Mesenchymal stem cell (in vitro differentiated cells and primary cell): Measurements from ENCODE around the gene RBM34. TPM values are rescaled to one million over a fixed set of nuclear protein-coding genes. Genes with fewer than 3 reads are reported as not detected.

Source experiments
- DNase-seq: peaks from one replicate; pipeline ENCODE4 v3.0.0-alpha.2; 2013
- H2AFZ ChIP-seq: one replicate; pipeline ENCODE4 v1.6.1; 2013; ENCODE audit warnings: low read depth, mild to moderate bottlenecking, control low read depth, inconsistent platforms, low read length, moderate library complexity
- H2AK5ac ChIP-seq: 2 replicates; pipeline ENCODE4 v1.6.1; 2013; ENCODE audit warnings: low read length, moderate library complexity, mild to moderate bottlenecking, inconsistent platforms; ENCODE audit not compliant: severe bottlenecking
- H2BK120ac ChIP-seq: one replicate; pipeline ENCODE4 v1.6.1; 2013; ENCODE audit warnings: low read depth, mild to moderate bottlenecking, inconsistent platforms, low read length, moderate library complexity
- H2BK12ac ChIP-seq, 2 experiments: one replicate each; pipeline ENCODE4 v1.6.1; 2013; ENCODE audit warnings: inconsistent platforms in 2 of 2, low read length in 2 of 2, mild to moderate bottlenecking in 2 of 2, moderate library complexity in 2 of 2, control low read depth in 1 of 2
- H2BK15ac ChIP-seq: one replicate; pipeline ENCODE4 v1.6.1; 2013; ENCODE audit warnings: mild to moderate bottlenecking, low read depth, inconsistent platforms; ENCODE audit not compliant: poor library complexity, severe bottlenecking
- H2BK5ac ChIP-seq: 2 replicates; pipeline ENCODE4 v1.6.1; 2013; ENCODE audit warnings: low read depth, mild to moderate bottlenecking, low read length, control low read depth, inconsistent platforms; ENCODE audit not compliant: poor library complexity, severe bottlenecking
- H3K14ac ChIP-seq, 2 experiments: one replicate each; pipeline ENCODE4 v1.6.1; 2013; ENCODE audit warnings: inconsistent platforms in 2 of 2, low read length in 2 of 2, control low read depth in 1 of 2, mild to moderate bottlenecking in 1 of 2, moderate library complexity in 1 of 2
- H3K18ac ChIP-seq, 2 experiments: one replicate each; pipeline ENCODE4 v1.6.1; 2013; ENCODE audit warnings: inconsistent platforms in 2 of 2, low read length in 2 of 2, control low read depth in 1 of 2, low read depth in 1 of 2, mild to moderate bottlenecking in 1 of 2
- H3K23ac ChIP-seq, 2 experiments: one replicate each; pipeline ENCODE4 v1.6.1; 2013; ENCODE audit warnings: inconsistent platforms in 2 of 2, low read length in 2 of 2, mild to moderate bottlenecking in 2 of 2, moderate library complexity in 2 of 2, control low read depth in 1 of 2
- H3K27ac ChIP-seq: 2 replicates; pipeline ENCODE4 v1.5.1; 2013; ENCODE audit warnings: mild to moderate bottlenecking, moderate library complexity, low read length, control low read depth, inconsistent platforms; ENCODE audit not compliant: poor library complexity, severe bottlenecking
- H3K27me3 ChIP-seq, 2 experiments: 2 replicates each; pipeline versions ENCODE4 v1.6.1 to v1.7.0; 2013; ENCODE audit warnings: low read length in 2 of 2, mild to moderate bottlenecking in 2 of 2, moderate library complexity in 2 of 2, control low read depth in 1 of 2, inconsistent platforms in 1 of 2; ENCODE audit not compliant: control insufficient read depth in 1 of 2, insufficient read depth in 1 of 2
- H3K36me3 ChIP-seq, 2 experiments: 2 replicates each; pipeline versions ENCODE4 v1.6.1 to v1.7.0; 2013; ENCODE audit warnings: low read length in 2 of 2, control low read depth in 1 of 2, inconsistent platforms in 1 of 2, low read depth in 1 of 2, mild to moderate bottlenecking in 1 of 2; ENCODE audit not compliant: insufficient read depth in 2 of 2, control insufficient read depth in 1 of 2
- H3K4ac ChIP-seq, 2 experiments: one replicate each; pipeline ENCODE4 v1.6.1; 2013; ENCODE audit warnings: inconsistent platforms in 2 of 2, low read length in 2 of 2, mild to moderate bottlenecking in 2 of 2, moderate library complexity in 2 of 2, control low read depth in 1 of 2, low read depth in 1 of 2
- H3K4me1 ChIP-seq: 2 replicates; pipeline ENCODE4 v1.6.1; 2013; ENCODE audit warnings: low read depth, low read length, control low read depth; ENCODE audit not compliant: control insufficient read depth, insufficient read depth
- H3K4me2 ChIP-seq: 2 replicates; pipeline ENCODE4 v1.6.1; 2013; ENCODE audit warnings: low read length, mild to moderate bottlenecking, inconsistent platforms; ENCODE audit not compliant: poor library complexity, severe bottlenecking
- H3K4me3 ChIP-seq, 2 experiments: 2 replicates each; pipeline versions ENCODE4 v1.5.1 to v1.7.0; 2013; ENCODE audit warnings: low read length in 2 of 2, mild to moderate bottlenecking in 2 of 2, control low read depth in 1 of 2, low read depth in 1 of 2; ENCODE audit not compliant: insufficient read depth in 1 of 2
- H3K79me1 ChIP-seq: replicated peaks from 2 replicates; pipeline ENCODE4 v1.6.1; 2013; ENCODE audit warnings: mild to moderate bottlenecking, control low read depth, low read length, inconsistent platforms; ENCODE audit not compliant: poor library complexity, severe bottlenecking
- H3K9ac ChIP-seq: 2 replicates; pipeline ENCODE4 v1.7.0; 2013; ENCODE audit warnings: mild to moderate bottlenecking, low read length, moderate library complexity
- H3K9me3 ChIP-seq: 2 replicates; pipeline ENCODE4 v1.7.0; 2013; ENCODE audit warnings: mild to moderate bottlenecking, low read length; ENCODE audit not compliant: control insufficient read depth
- H4K8ac ChIP-seq: one replicate; pipeline ENCODE4 v1.6.1; 2013; ENCODE audit warnings: inconsistent platforms, mild to moderate bottlenecking, low read length, moderate library complexity
- H4K91ac ChIP-seq: one replicate; pipeline ENCODE4 v1.6.1; 2013; ENCODE audit warnings: mild to moderate bottlenecking, low read length, inconsistent platforms
- WGBS: methylation state at CpG from one replicate; pipeline ENCODE4 v1.1.7; 2013; ENCODE audit warnings: mixed read lengths; 5-methylcytosine and 5-hydroxymethylcytosine counted together
- polyA plus RNA-seq, 2 experiments: library from polyadenylated mRNA; stranded (reverse); fragments of 200-250 nt; gene quantifications; one replicate each; pipeline ENCODE4 v1.2.3, GENCODE V29; 2013

RBM34 gene, protein sequence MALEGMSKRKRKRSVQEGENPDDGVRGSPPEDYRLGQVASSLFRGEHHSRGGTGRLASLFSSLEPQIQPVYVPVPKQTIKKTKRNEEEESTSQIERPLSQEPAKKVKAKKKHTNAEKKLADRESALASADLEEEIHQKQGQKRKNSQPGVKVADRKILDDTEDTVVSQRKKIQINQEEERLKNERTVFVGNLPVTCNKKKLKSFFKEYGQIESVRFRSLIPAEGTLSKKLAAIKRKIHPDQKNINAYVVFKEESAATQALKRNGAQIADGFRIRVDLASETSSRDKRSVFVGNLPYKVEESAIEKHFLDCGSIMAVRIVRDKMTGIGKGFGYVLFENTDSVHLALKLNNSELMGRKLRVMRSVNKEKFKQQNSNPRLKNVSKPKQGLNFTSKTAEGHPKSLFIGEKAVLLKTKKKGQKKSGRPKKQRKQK
- 99.8 TPM for polyA plus RNA-seq (2013, experiment 1 of 2)
- 93.1 TPM for polyA plus RNA-seq (2013, experiment 2 of 2)

DNA sequence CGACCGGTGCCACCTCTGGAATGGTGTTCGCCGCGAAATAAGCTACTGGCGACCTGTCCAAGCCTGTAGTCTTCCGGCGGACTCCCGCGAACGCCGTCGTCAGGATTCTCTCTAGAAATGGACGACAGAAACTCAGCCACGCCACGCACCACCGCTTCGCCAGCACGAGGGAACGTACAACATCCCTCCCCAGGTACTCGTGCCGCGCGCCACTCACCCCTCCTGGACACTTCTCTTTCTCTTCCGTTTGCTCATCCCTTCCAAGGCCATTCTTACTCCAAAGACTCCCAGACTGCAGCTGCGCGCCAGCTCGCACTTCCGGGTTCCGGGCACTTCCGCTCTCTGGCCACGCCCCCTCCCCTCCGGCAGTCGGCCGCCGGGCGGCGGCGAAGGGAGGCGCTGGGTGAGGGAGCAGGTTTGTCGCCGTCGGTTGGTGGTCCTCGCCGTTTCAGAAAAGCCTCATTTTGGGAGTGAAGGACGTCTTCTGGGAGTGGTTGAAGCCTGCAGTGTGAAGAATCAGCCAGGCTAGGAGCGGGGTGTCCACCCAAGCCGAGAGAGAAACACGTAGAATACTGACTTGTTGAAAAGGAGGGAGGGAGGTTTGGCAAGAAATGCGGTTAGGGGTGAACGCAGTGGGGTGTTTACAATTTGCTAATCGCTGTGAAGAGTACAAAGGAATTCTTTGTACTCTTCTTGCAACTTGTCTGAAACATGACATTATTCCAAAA is at the start of gene RBM34:
Gene RBM34, minus strand, starts transcription at position 294 of the 728 bp plus-strand sequence. Its CDS starts 24 bp downstream, at position 270.
- H3K4me2 ChIP-seq, result peak within 1 kb of the TSS; percentile 66
- H3K27ac ChIP-seq, result peak within 1 kb of the TSS; percentile 98
- H3K18ac ChIP-seq, result peak within 1 kb of the TSS; percentile 82 to 98
- DNase-seq, result peak; percentile 94
- peak within 1 kb of the TSS in 1 of 2 experiments; percentile 97 for H3K23ac ChIP-seq
- peaks cover 20 to 43% of the 10 kb centered on the region in 2 experiments for H3K36me3 ChIP-seq
- peak within 1 kb of the TSS; percentile 99 for H4K8ac ChIP-seq
- peak within 1 kb of the TSS; percentile 52 for H4K91ac ChIP-seq
- H3K9ac ChIP-seq, result peak within 1 kb of the TSS; percentile 100
- peak within 1 kb of the TSS; percentile 95 to 97 for H3K4me3 ChIP-seq
- peaks cover 5% of the 10 kb centered on the region for H3K4me1 ChIP-seq
- no peak within 1 kb of the TSS for H2BK5ac ChIP-seq
- no peak within 1 kb of the TSS for H2BK120ac ChIP-seq
- peak within 1 kb of the TSS in 1 of 2 experiments; percentile 99 for H3K14ac ChIP-seq
- no peaks in the 10 kb centered on the region for H3K27me3 ChIP-seq
- H3K4ac ChIP-seq, result peak within 1 kb of the TSS; percentile 96 to 97
- peak within 1 kb of the TSS; percentile 92 for H2BK15ac ChIP-seq
- H2BK12ac ChIP-seq, result peak within 1 kb of the TSS in 1 of 2 experiments; percentile 86
- under 1% methylated on average over 50 of the region's 52 CpGs for WGBS
- peak within 1 kb of the TSS; percentile 96 for H2AK5ac ChIP-seq
- peak within 1 kb of the TSS; percentile 91 for H2AFZ ChIP-seq
- peaks cover 17% of the 10 kb centered on the region for H3K79me1 ChIP-seq
- H3K9me3 ChIP-seq, result no peaks in the 10 kb centered on the region

DNA sequence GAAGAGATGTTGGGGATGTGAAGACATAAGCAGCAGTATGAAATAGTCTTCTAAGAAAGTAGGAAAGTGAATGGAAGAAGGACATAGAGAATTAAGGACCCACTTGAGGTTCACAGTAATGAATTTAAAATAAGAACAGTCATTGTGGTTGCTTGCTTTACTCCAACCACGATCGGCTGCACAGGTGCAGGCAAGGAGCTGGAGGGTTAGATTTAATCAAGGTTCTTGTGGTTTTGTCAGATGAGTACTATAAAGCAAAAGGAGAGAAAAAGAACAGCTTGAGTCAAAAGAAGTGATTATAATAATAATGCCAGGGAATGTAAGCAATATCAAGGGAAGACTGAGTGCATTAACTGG is 46.1 kb upstream of the RBM34 start:
- Histone ChIP-seq H2BK15ac (no peak overlapping the region), H3K4ac (no peak overlapping the region), H3K9me3 (no peaks in the 10 kb centered on the region), H3K9ac (no peak overlapping the region), H3K36me3 (peaks cover 21 to 70% of the 10 kb centered on the region in 2 experiments), H3K4me2 (no peak overlapping the region), H3K23ac (no peak overlapping the region), H2BK12ac (no peak overlapping the region), H3K27me3 (no peaks in the 10 kb centered on the region), H3K27ac (no peak overlapping the region), H2BK120ac (no peak overlapping the region), H2BK5ac (no peak overlapping the region), H3K14ac (no peak overlapping the region), H2AK5ac (no peak overlapping the region), H3K4me3 (no peak overlapping the region), H2AFZ (no peak overlapping the region), H4K91ac (no peak overlapping the region), H4K8ac (no peak overlapping the region), H3K18ac (no peak overlapping the region), H3K79me1 (peaks cover 10% of the 10 kb centered on the region), H3K4me1 (no peaks in the 10 kb centered on the region)
- 98% methylated on average over 2 of the region's 2 CpGs for WGBS
- DNase-seq, result no peak

DNA sequence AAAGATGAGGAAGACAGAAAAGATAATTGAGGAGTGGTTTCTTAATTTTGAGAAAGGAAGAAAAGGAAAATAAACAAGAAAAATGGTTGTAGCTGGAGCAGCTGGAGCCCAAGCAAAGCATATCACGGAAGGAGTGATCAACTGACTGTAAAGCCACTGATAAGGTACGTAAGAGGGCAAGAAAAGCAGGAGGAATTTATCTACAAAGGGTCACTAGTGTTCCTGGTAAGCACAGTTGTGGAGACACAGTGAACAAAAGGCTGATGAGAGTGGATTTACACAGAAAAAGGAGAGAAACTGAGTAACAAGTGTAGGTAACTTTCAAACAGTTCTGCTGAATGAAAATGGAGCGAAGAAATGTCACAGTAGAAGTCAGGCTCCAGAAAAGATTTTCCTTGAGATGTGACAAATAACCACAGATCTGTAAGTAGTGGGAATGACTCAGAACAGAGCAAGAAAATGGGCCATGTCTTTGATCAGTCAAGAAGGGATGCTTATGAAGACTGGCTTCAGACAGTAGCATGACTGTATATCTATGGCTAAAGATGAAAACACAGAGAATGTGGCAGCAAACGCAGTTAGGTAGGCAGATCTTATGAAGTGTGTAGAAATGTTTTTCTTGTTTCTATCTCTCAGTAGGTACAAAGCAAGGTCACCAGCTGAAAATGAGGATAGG is 45.6 kb upstream of the RBM34 start:
- peak; percentile 26 for DNase-seq
- Histone ChIP-seq H2AK5ac (no peak overlapping the region), H2BK120ac (no peak overlapping the region), H3K27ac (no peak overlapping the region), H3K18ac (no peak overlapping the region), H4K91ac (no peak overlapping the region), H3K36me3 (peaks cover 18 to 65% of the 10 kb centered on the region in 2 experiments), H3K9ac (no peak overlapping the region), H2BK5ac (no peak overlapping the region), H3K9me3 (no peaks in the 10 kb centered on the region), H2BK12ac (no peak overlapping the region), H3K4ac (no peak overlapping the region), H3K4me3 (no peak overlapping the region), H3K14ac (no peak overlapping the region), H3K4me2 (no peak overlapping the region), H2AFZ (no peak overlapping the region), H2BK15ac (no peak overlapping the region), H3K79me1 (peaks cover 9% of the 10 kb centered on the region), H3K27me3 (no peaks in the 10 kb centered on the region), H3K23ac (no peak overlapping the region), H3K4me1 (no peaks in the 10 kb centered on the region), H4K8ac (no peak overlapping the region)
- 97% methylated on average over 4 of the region's 4 CpGs for WGBS
